GM23248 (cell line): ENCODE results near the gene PCDHB9.

Source experiments
- EZH2 ChIP-seq: fragments of 200-600 bp; sonication (generic); IDR thresholded peaks from 2 replicates; pipeline ENCODE4 v1.6.1; 2018; ENCODE audit warnings: antibody characterized with exemption, mild to moderate bottlenecking; ENCODE audit not compliant: insufficient read depth, poor library complexity, severe bottlenecking
- EZH2phosphoT487 ChIP-seq: fragments of 200-600 bp; sonication (generic); IDR thresholded peaks from 2 replicates; pipeline ENCODE4 v1.6.1; 2018; ENCODE audit warnings: antibody characterized with exemption, moderate library complexity, mild to moderate bottlenecking, low read depth; ENCODE audit not compliant: insufficient read depth

DNA sequence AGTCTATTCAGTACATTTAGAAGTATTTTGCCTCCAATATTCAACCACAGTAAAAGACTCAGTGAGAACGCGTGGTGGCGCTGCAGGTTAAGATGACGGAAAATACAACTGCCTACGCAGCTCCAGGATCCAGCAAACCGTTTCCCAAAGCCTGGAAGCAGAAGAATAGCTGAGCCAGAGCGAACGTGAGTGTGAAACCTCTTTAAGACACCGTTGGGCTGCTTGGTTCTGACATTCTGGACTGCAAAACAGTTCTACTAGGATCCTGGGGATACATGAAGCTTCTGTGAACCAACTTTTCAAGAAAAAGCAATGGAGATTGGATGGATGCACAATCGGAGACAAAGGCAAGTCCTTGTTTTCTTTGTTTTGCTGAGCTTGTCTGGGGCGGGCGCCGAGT, 4.7 kb upstream of the PCDHB9 start, which contains the start of gene PCDHB16:
- TF ChIP-seq EZH2 (no peak), EZH2phosphoT487 (no peak)
